Skeletal muscle satellite cell (primary cell): ENCODE measurements around the gene SLC14A1. TPM values are rescaled to one million over a fixed set of nuclear protein-coding genes. Genes with fewer than 3 reads are reported as not detected.

Source experiments
- H3K27me3 ChIP-seq: 2 replicates; pipeline ENCODE4 v1.7.0; 2013; ENCODE audit warnings: low read length; ENCODE audit not compliant: control insufficient read depth, insufficient read depth
- H3K36me3 ChIP-seq: 2 replicates; pipeline ENCODE4 v1.7.0; 2013; ENCODE audit warnings: mild to moderate bottlenecking, control low read depth, low read length; ENCODE audit not compliant: insufficient read depth
- H3K4me1 ChIP-seq: 2 replicates; pipeline ENCODE4 v1.7.0; 2013; ENCODE audit warnings: low read length; ENCODE audit not compliant: control insufficient read depth, insufficient read depth
- H3K4me2 ChIP-seq: 2 replicates; pipeline ENCODE4 v1.7.0; 2013; ENCODE audit warnings: mild to moderate bottlenecking, low read length
- H3K4me3 ChIP-seq: 2 replicates; pipeline ENCODE4 v1.7.0; 2013; ENCODE audit warnings: low read length
- H3K9ac ChIP-seq: 2 replicates; pipeline ENCODE4 v1.7.0; 2013; ENCODE audit warnings: mild to moderate bottlenecking, low read depth, low read length, moderate library complexity
- H3K9me3 ChIP-seq: replicated peaks from 2 replicates; pipeline ENCODE4 v1.7.0; 2013; ENCODE audit warnings: mild to moderate bottlenecking, control low read depth, low read length
- total RNA-seq: library from RNA; depleted of rRNA; stranded (reverse); fragments of >200 nt; gene quantifications from 2 replicates; pipeline ENCODE4 v1.2.3, GENCODE V29; 2012; rRNA removed

SLC14A1 gene
- total RNA-seq, result 0.22 and 2.5 TPM in 2 replicates

GRCh38 chr18:45723567-45724355 is at the start of gene SLC14A1:
SLC14A1 (plus strand) TSS chr18:45724181; CDS start chr18:45730321, 6,140 bp downstream.
- no peak within 1 kb of the TSS for H3K9ac ChIP-seq
- H3K4me2 ChIP-seq, result peak within 1 kb of the TSS; percentile 45
- H3K36me3 ChIP-seq, result no peaks in the 10 kb centered on the region
- peaks cover 52% of the 10 kb centered on the region for H3K4me1 ChIP-seq
- peak within 1 kb of the TSS; percentile 43 for H3K4me3 ChIP-seq
- no peaks in the 10 kb centered on the region for H3K9me3 ChIP-seq
- no peaks in the 10 kb centered on the region for H3K27me3 ChIP-seq

- no peak overlapping the region for H3K4me3 ChIP-seq
- no peaks in the 10 kb centered on the region for H3K4me1 ChIP-seq
- no peaks in the 10 kb centered on the region for H3K9me3 ChIP-seq
- H3K36me3 ChIP-seq, result no peaks in the 10 kb centered on the region
- H3K27me3 ChIP-seq, result peaks cover 34% of the 10 kb centered on the region
- no peak overlapping the region for H3K9ac ChIP-seq
- H3K4me2 ChIP-seq, result no peak overlapping the region
These were observed 46.6 kb upstream of the SLC14A1 start for GRCh38 chr18:45677276-45677807.

- Histone ChIP-seq H3K4me2 (no peak overlapping the region), H3K36me3 (no peaks in the 10 kb centered on the region), H3K4me1 (no peaks in the 10 kb centered on the region), H3K9ac (no peak overlapping the region), H3K27me3 (peaks cover 35% of the 10 kb centered on the region), H3K4me3 (no peak overlapping the region), H3K9me3 (no peaks in the 10 kb centered on the region)
These were observed 45.5 kb upstream of the SLC14A1 start for GRCh38 chr18:45678441-45678840.

GRCh38 chr18:45678850-45679249 is 45.1 kb upstream of the SLC14A1 start:
- Histone ChIP-seq H3K36me3 (no peaks in the 10 kb centered on the region), H3K4me1 (no peaks in the 10 kb centered on the region), H3K9ac (no peak overlapping the region), H3K27me3 (peaks cover 34% of the 10 kb centered on the region), H3K4me2 (no peak overlapping the region), H3K4me3 (no peak overlapping the region), H3K9me3 (no peaks in the 10 kb centered on the region)

- Histone ChIP-seq H3K27me3 (peaks cover 32% of the 10 kb centered on the region), H3K4me2 (no peak overlapping the region), H3K9ac (no peak overlapping the region), H3K36me3 (no peaks in the 10 kb centered on the region), H3K4me1 (no peaks in the 10 kb centered on the region), H3K9me3 (no peaks in the 10 kb centered on the region), H3K4me3 (no peak overlapping the region)
These were observed 43.8 kb upstream of the SLC14A1 start for GRCh38 chr18:45680066-45680690.

- Histone ChIP-seq H3K4me3 (no peak overlapping the region), H3K36me3 (no peaks in the 10 kb centered on the region), H3K27me3 (peaks cover 21% of the 10 kb centered on the region), H3K9me3 (no peaks in the 10 kb centered on the region), H3K4me1 (no peaks in the 10 kb centered on the region), H3K9ac (no peak overlapping the region), H3K4me2 (no peak overlapping the region)
These were observed 41.8 kb upstream of the SLC14A1 start for GRCh38 chr18:45682181-45682580.

GRCh38 chr18:45684341-45685115 is 39.5 kb upstream of the SLC14A1 start:
- no peak overlapping the region for H3K9ac ChIP-seq
- no peaks in the 10 kb centered on the region for H3K4me1 ChIP-seq
- H3K4me2 ChIP-seq, result no peak overlapping the region

GRCh38 chr18:45686891-45687611 is 36.9 kb upstream of the SLC14A1 start:
- H3K4me2 ChIP-seq, result no peak overlapping the region
- no peak overlapping the region for H3K4me3 ChIP-seq
- no peak overlapping the region for H3K9ac ChIP-seq

More at GRCh38 chr18:45684341-45685115, 39.5 kb upstream of the SLC14A1 start:
- Histone ChIP-seq H3K4me3 (no peak overlapping the region), H3K9me3 (no peaks in the 10 kb centered on the region), H3K27me3 (peaks cover 9% of the 10 kb centered on the region), H3K36me3 (no peaks in the 10 kb centered on the region)

GRCh38 chr18:45687621-45688020 is 36.4 kb upstream of the SLC14A1 start:
- Histone ChIP-seq H3K4me3 (no peak overlapping the region), H3K36me3 (no peaks in the 10 kb centered on the region), H3K9me3 (no peaks in the 10 kb centered on the region), H3K4me2 (no peak overlapping the region), H3K9ac (no peak overlapping the region), H3K4me1 (no peaks in the 10 kb centered on the region), H3K27me3 (no peaks in the 10 kb centered on the region)

More at GRCh38 chr18:45686891-45687611, 36.9 kb upstream of the SLC14A1 start:
- H3K4me1 ChIP-seq, result no peaks in the 10 kb centered on the region
- H3K9me3 ChIP-seq, result no peaks in the 10 kb centered on the region
- H3K27me3 ChIP-seq, result peaks cover 4% of the 10 kb centered on the region
- H3K36me3 ChIP-seq, result no peaks in the 10 kb centered on the region

GRCh38 chr18:45688113-45688512 is 35.9 kb upstream of the SLC14A1 start:
- Histone ChIP-seq H3K27me3 (no peaks in the 10 kb centered on the region), H3K36me3 (no peaks in the 10 kb centered on the region), H3K4me3 (no peak overlapping the region), H3K4me1 (no peaks in the 10 kb centered on the region), H3K9me3 (no peaks in the 10 kb centered on the region), H3K4me2 (no peak overlapping the region), H3K9ac (no peak overlapping the region)

GRCh38 chr18:45688833-45689232 is 35.1 kb upstream of the SLC14A1 start:
- Histone ChIP-seq H3K9ac (no peak overlapping the region), H3K4me2 (no peak overlapping the region), H3K27me3 (no peaks in the 10 kb centered on the region), H3K4me1 (no peaks in the 10 kb centered on the region), H3K36me3 (no peaks in the 10 kb centered on the region), H3K4me3 (no peak overlapping the region), H3K9me3 (no peaks in the 10 kb centered on the region)
